Breast epithelium (tissue), 3 donors: ENCODE measurements around the gene GPR152.

Experiments used
- CTCF ChIP-seq, 3 donors: fragments of 450-650 bp; IDR thresholded peaks; one replicate each; pipeline ENCODE4 v1.5.1; 2016 to 2017; ENCODE audit warnings: antibody characterized with exemption in 3 of 3, mild to moderate bottlenecking in 3 of 3, moderate library complexity in 3 of 3
- POLR2A ChIP-seq: fragments of 450-650 bp; IDR thresholded peaks from one replicate; pipeline ENCODE4 v1.6.1; 2016; ENCODE audit warnings: antibody characterized with exemption, mild to moderate bottlenecking, moderate library complexity

DNA sequence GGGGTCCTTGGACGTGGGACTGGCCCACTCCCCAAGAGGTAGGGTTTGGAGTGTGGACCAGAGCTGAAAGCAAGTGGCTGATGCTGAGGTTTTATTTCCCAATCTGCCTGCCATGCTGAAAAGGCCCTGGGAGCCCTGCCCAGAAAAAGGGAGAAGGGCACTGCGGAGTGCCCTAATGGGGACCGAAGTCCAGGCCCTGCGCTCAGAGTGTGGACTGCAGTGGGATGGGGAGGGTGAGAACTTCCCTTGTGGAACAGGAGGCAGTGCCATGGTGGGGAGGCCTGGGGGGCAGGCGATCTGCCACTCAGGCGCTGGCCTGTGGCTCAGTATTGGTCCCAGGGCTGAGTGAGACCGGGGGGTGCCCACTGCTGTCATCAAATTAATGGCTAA lies 4.3 kb downstream of the GPR152 start:
- TF ChIP-seq CTCF (IDR thresholded peaks at IDR 0.05) (no peak), POLR2A (no peak)
